H9 (cell line): ENCODE data around the gene LORICRIN. TPM values are rescaled to one million over a fixed set of nuclear protein-coding genes. Genes with fewer than 3 reads are reported as not detected.

ENCODE experiments used
- DNase-seq: peaks from one replicate; pipeline ENCODE4 v3.0.0-alpha.2; 2017
- H2AFZ ChIP-seq: one replicate; pipeline ENCODE4 v1.6.1; 2013; ENCODE audit warnings: mild to moderate bottlenecking, low read length, control low read depth, moderate library complexity
- H2AK5ac ChIP-seq: 2 replicates; pipeline ENCODE4 v1.6.1; 2013; ENCODE audit warnings: low read length, control low read depth, mixed read lengths; ENCODE audit not compliant: insufficient read length
- H2BK120ac ChIP-seq: one replicate; pipeline ENCODE4 v1.6.1; 2013; ENCODE audit warnings: low read depth, mild to moderate bottlenecking, low read length, control low read depth, inconsistent platforms; ENCODE audit not compliant: poor library complexity, severe bottlenecking
- H2BK12ac ChIP-seq: 2 replicates; pipeline ENCODE4 v1.6.1; 2013; ENCODE audit warnings: low read length, control low read depth, mixed read lengths, low read depth; ENCODE audit not compliant: insufficient read length
- H2BK15ac ChIP-seq: 2 replicates; pipeline ENCODE4 v1.6.1; 2013; ENCODE audit warnings: low read depth, low read length, control low read depth
- H2BK20ac ChIP-seq: one replicate; pipeline ENCODE4 v1.6.1; 2013; ENCODE audit warnings: low read depth, mild to moderate bottlenecking, low read length, control low read depth, inconsistent platforms; ENCODE audit not compliant: poor library complexity, severe bottlenecking
- H2BK5ac ChIP-seq: 2 replicates; pipeline ENCODE4 v1.6.1; 2013; ENCODE audit warnings: low read length, control low read depth, mixed read lengths; ENCODE audit not compliant: insufficient read length
- H3K14ac ChIP-seq: 2 replicates; pipeline ENCODE4 v1.6.1; 2013; ENCODE audit warnings: low read length, control low read depth; ENCODE audit not compliant: insufficient read depth
- H3K18ac ChIP-seq: 2 replicates; pipeline ENCODE4 v1.6.1; 2013; ENCODE audit warnings: low read depth, mild to moderate bottlenecking, mixed read lengths, low read length, control low read depth; ENCODE audit not compliant: insufficient read length
- H3K23ac ChIP-seq: 2 replicates; pipeline ENCODE4 v1.6.1; 2013; ENCODE audit warnings: low read length, control low read depth, mixed read lengths, low read depth; ENCODE audit not compliant: insufficient read length
- H3K23me2 ChIP-seq: 2 replicates; pipeline ENCODE4 v1.6.1; 2013; ENCODE audit warnings: low read depth, mild to moderate bottlenecking, mixed read lengths, low read length, control low read depth; ENCODE audit not compliant: insufficient read length, poor library complexity, severe bottlenecking
- H3K27ac ChIP-seq: 2 replicates; pipeline ENCODE4 v1.5.1; 2013; ENCODE audit warnings: low read length, control low read depth, mixed read lengths, low read depth; ENCODE audit not compliant: insufficient read length
- H3K27me3 ChIP-seq: 2 replicates; pipeline ENCODE4 v1.6.1; 2013; ENCODE audit warnings: low read length, control low read depth, inconsistent platforms; ENCODE audit not compliant: insufficient read depth
- H3K4ac ChIP-seq: 2 replicates; pipeline ENCODE4 v1.6.1; 2013; ENCODE audit warnings: low read depth, mild to moderate bottlenecking, control low read depth, inconsistent platforms, low read length, moderate library complexity
- H3K4me1 ChIP-seq: 2 replicates; pipeline ENCODE4 v1.6.1; 2013; ENCODE audit warnings: low read length, control low read depth, inconsistent platforms; ENCODE audit not compliant: insufficient read depth
- H3K4me2 ChIP-seq: 2 replicates; pipeline ENCODE4 v1.6.1; 2013; ENCODE audit warnings: low read length, control low read depth, mixed read lengths; ENCODE audit not compliant: insufficient read length, insufficient read depth
- H3K56ac ChIP-seq: 2 replicates; pipeline ENCODE4 v1.6.1; 2013; ENCODE audit warnings: low read depth, mild to moderate bottlenecking, mixed read lengths, low read length, control low read depth; ENCODE audit not compliant: insufficient read length
- H3K79me1 ChIP-seq: 2 replicates; pipeline ENCODE4 v1.6.1; 2013; ENCODE audit warnings: low read depth, mild to moderate bottlenecking, moderate library complexity, low read length, control low read depth, inconsistent platforms; ENCODE audit not compliant: insufficient read depth, poor library complexity, severe bottlenecking
- H3K79me2 ChIP-seq: 2 replicates; pipeline ENCODE4 v1.6.1; 2013; ENCODE audit warnings: low read length, control low read depth, inconsistent platforms; ENCODE audit not compliant: insufficient read depth
- H3K9ac ChIP-seq: 2 replicates; pipeline ENCODE4 v1.6.1; 2013; ENCODE audit warnings: low read length, control low read depth, mixed read lengths; ENCODE audit not compliant: insufficient read length; ENCODE audit errors: extremely low read depth
- H3K9me3 ChIP-seq: one replicate; pipeline ENCODE4 v1.6.1; 2013; ENCODE audit warnings: low read depth, low read length, inconsistent platforms; ENCODE audit not compliant: control insufficient read depth
- H3T11ph ChIP-seq: one replicate; pipeline ENCODE4 v1.6.1; 2013; ENCODE audit warnings: mild to moderate bottlenecking, low read length, control low read depth, inconsistent platforms
- H4K20me1 ChIP-seq: one replicate; pipeline ENCODE4 v1.6.1; 2013; ENCODE audit not compliant: control insufficient read depth, insufficient read length, insufficient read depth
- H4K5ac ChIP-seq: 2 replicates; pipeline ENCODE4 v1.6.1; 2013; ENCODE audit warnings: low read depth, mild to moderate bottlenecking, mixed read lengths, low read length, control low read depth; ENCODE audit not compliant: insufficient read length
- H4K8ac ChIP-seq: replicated peaks from 2 replicates; pipeline ENCODE4 v1.6.1; 2013; ENCODE audit warnings: low read length, control low read depth, mixed read lengths, low read depth; ENCODE audit not compliant: insufficient read length
- H4K91ac ChIP-seq: 2 replicates; pipeline ENCODE4 v1.6.1; 2013; ENCODE audit warnings: low read depth, mild to moderate bottlenecking, moderate library complexity, mixed read lengths, low read length, control low read depth; ENCODE audit not compliant: insufficient read length
- H3K27ac Mint-ChIP-seq, 3 experiments: 2 replicates in 2 of 3; 3 replicates in 1 of 3; pipeline ENCODE4 v1.8.0; 2020 to 2021; ENCODE audit warnings: mixed read lengths in 3 of 3, mild to moderate bottlenecking in 1 of 3, moderate library complexity in 1 of 3
- H3K27me3 Mint-ChIP-seq: 2 replicates; pipeline ENCODE4 v1.8.0; 2021; ENCODE audit warnings: low read depth, mild to moderate bottlenecking, moderate library complexity, mixed read lengths
- H3K36me3 Mint-ChIP-seq, 3 experiments: 2 replicates in 2 of 3; 3 replicates in 1 of 3; pipeline ENCODE4 v1.8.0; 2020 to 2021; ENCODE audit warnings: low read depth in 3 of 3, mixed read lengths in 3 of 3; ENCODE audit not compliant: insufficient read depth in 1 of 3
- H3K4me1 Mint-ChIP-seq, 2 experiments: 2 replicates each; pipeline ENCODE4 v1.8.0; 2020; ENCODE audit warnings: mixed read lengths in 2 of 2
- H3K4me3 Mint-ChIP-seq, 2 experiments: 2 replicates in 1 of 2; 3 replicates in 1 of 2; pipeline ENCODE4 v1.8.0; 2020 to 2021; ENCODE audit warnings: mild to moderate bottlenecking in 2 of 2, mixed read lengths in 2 of 2, moderate library complexity in 1 of 2
- H3K9me3 Mint-ChIP-seq, 2 experiments: 2 replicates in 1 of 2; 3 replicates in 1 of 2; pipeline ENCODE4 v1.8.0; 2020; ENCODE audit warnings: mild to moderate bottlenecking in 2 of 2, mixed read lengths in 2 of 2, moderate library complexity in 1 of 2
- WGBS: extraction: QIAGEN DNeasy Blood & Tissue Kit; methylation state at CpG from one replicate; pipeline ENCODE4 v1.1.7; 2013; ENCODE audit warnings: missing lambda C conversion rate, low lambda C conversion rate, mixed read lengths; ENCODE audit not compliant: insufficient read length; ENCODE audit errors: extremely low coverage; 5-methylcytosine and 5-hydroxymethylcytosine counted together
- total RNA-seq: library from RNA; stranded (reverse); gene quantifications from 2 replicates; pipeline ENCODE4 v1.2.1, GENCODE V29; 2021
- TF ChIP-seq, protein P1 (sequence below): fragments of 200-600 bp; sonication (generic); conservative IDR thresholded peaks from 3 replicates; pipeline ENCODE4 v1.8.0; 2021; ENCODE audit warnings: antibody characterized with exemption, mild to moderate bottlenecking

Gene LORICRIN
- total RNA-seq, 1 experiment from 2014 or later = not detected

DNA sequence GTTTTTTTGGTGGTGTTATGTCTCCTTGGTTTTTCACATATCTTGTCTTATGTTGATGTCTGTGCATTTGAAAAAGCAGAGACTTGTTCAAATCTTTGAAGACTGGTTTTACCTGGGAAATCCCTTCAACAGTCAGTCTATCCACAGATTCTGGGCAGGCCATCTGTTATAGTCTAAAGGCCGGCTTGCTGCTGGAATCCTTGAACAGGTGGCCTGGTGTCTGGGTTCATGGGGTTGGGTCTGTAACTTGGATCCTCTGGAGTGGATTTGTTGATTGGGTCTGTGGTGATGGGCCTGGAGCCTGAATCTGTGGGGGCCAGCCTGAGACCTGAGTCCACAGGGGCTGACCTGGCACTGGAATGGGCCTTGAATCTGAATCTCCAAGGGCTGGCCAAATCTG, 12.2 kb downstream of the LORICRIN start:
- Histone ChIP-seq H3K23ac (no peak overlapping the region), H4K5ac (no peak overlapping the region), H2AFZ (no peak overlapping the region), H3K9ac (no peak overlapping the region), H4K8ac (no peak overlapping the region), H3K79me2 (no peaks in the 10 kb centered on the region), H4K91ac (no peak overlapping the region), H3K23me2 (no peaks in the 10 kb centered on the region), H2AK5ac (no peak overlapping the region), H2BK20ac (no peak overlapping the region), H3K27ac (no peak overlapping the region), H3K4me1 (no peaks in the 10 kb centered on the region), H3K4me2 (no peak overlapping the region), H3K56ac (no peak overlapping the region), H4K20me1 (no peaks in the 10 kb centered on the region), H2BK120ac (no peak overlapping the region), H3K79me1 (no peaks in the 10 kb centered on the region), H3K9me3 (no peaks in the 10 kb centered on the region), H2BK15ac (no peak overlapping the region), H3T11ph (no peak overlapping the region), H3K27me3 (no peaks in the 10 kb centered on the region), H3K18ac (no peak overlapping the region), H3K4ac (no peak overlapping the region), H2BK12ac (no peak overlapping the region), H2BK5ac (no peak overlapping the region), H3K14ac (no peak overlapping the region)
- Mint-ChIP-seq H3K36me3 (no peaks in the 10 kb centered on the region), H3K9me3 (no peaks in the 10 kb centered on the region), H3K27ac (no peak overlapping the region), H3K4me3 (no peak overlapping the region; a peak in 1 of 5 replicates), H3K27me3 (peaks cover 6% of the 10 kb centered on the region), H3K4me1 (peaks cover 11 to 12% of the 10 kb centered on the region in 2 experiments)
- TF ChIP-seq, protein P1, sequence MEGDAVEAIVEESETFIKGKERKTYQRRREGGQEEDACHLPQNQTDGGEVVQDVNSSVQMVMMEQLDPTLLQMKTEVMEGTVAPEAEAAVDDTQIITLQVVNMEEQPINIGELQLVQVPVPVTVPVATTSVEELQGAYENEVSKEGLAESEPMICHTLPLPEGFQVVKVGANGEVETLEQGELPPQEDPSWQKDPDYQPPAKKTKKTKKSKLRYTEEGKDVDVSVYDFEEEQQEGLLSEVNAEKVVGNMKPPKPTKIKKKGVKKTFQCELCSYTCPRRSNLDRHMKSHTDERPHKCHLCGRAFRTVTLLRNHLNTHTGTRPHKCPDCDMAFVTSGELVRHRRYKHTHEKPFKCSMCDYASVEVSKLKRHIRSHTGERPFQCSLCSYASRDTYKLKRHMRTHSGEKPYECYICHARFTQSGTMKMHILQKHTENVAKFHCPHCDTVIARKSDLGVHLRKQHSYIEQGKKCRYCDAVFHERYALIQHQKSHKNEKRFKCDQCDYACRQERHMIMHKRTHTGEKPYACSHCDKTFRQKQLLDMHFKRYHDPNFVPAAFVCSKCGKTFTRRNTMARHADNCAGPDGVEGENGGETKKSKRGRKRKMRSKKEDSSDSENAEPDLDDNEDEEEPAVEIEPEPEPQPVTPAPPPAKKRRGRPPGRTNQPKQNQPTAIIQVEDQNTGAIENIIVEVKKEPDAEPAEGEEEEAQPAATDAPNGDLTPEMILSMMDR = no peak
- DNase-seq = no peak
- WGBS = no CpG with 5 or more reads among the region's 1 CpG
